ENCODE measurements around the gene MAP3K6. TPM values are rescaled to one million over a fixed set of nuclear protein-coding genes. Genes with fewer than 3 reads are reported as not detected.
A peak's percentile ranks its signal among the peaks of the same experiment; 100 is the strongest.

MAP3K6 gene
- total RNA-seq, 4 donors from 2014 or later, result 31.1 to 64.3 (median 54.3) TPM

GRCh38 chr1:27346991-27347624 lies 19.7 kb downstream of the MAP3K6 start:
- H3K36me3 ChIP-seq, result no peaks in the 10 kb centered on the region
- H3K27me3 ChIP-seq, result peaks cover 46% of the 10 kb centered on the region
- H3K4me1 ChIP-seq, result peaks cover 0 to 31% (median 20%) of the 10 kb centered on the region in 3 donors
- no peaks in the 10 kb centered on the region for H3K9me3 ChIP-seq
- H3K27ac ChIP-seq, result no peak overlapping the region
- no peak overlapping the region for H3K4me3 ChIP-seq
- 77% methylated on average over 3 of the region's 14 CpGs; no CpG with 5 or more reads in 1 of the 2 donors for WGBS, 2 donors (ENCODE audit: low coverage in 1 of 2)
- TF ChIP-seq EP300 (IDR thresholded peaks at IDR 0.05) (no peak), POLR2AphosphoS5 (IDR thresholded peaks at IDR 0.05) (no peak), POLR2A (IDR thresholded peaks at IDR 0.05) (no peak), CTCF (IDR thresholded peaks at IDR 0.05) (no peak)
- ATAC-seq, result no peak

GRCh38 chr1:27346357-27346756 lies 20.4 kb downstream of the MAP3K6 start:
- H3K9me3 ChIP-seq, result no peaks in the 10 kb centered on the region
- no peak overlapping the region for H3K27ac ChIP-seq
- H3K36me3 ChIP-seq, result no peaks in the 10 kb centered on the region
- no peak overlapping the region for H3K4me3 ChIP-seq
- H3K4me1 ChIP-seq, result peaks cover 0 to 25% (median 20%) of the 10 kb centered on the region in 3 donors
- 100% methylated on average over 1 to 5 of the region's 8 CpGs for WGBS, 2 donors (ENCODE audit: low coverage in 1 of 2)
- no peak for ATAC-seq
- peaks cover 46% of the 10 kb centered on the region for H3K27me3 ChIP-seq
- TF ChIP-seq EP300 (IDR thresholded peaks at IDR 0.05) (no peak), POLR2AphosphoS5 (IDR thresholded peaks at IDR 0.05) (no peak)

- H3K27ac ChIP-seq, result no peak overlapping the region
- TF ChIP-seq EP300 (IDR thresholded peaks at IDR 0.05) (no peak), CTCF (IDR thresholded peaks at IDR 0.05) (no peak), POLR2A (IDR thresholded peaks at IDR 0.05) (no peak), POLR2AphosphoS5 (IDR thresholded peaks at IDR 0.05) (no peak)
- H3K9me3 ChIP-seq, result no peaks in the 10 kb centered on the region
- WGBS, 2 donors (ENCODE audit: low coverage in 1 of 2), result 93% methylated on average over 3 of the region's 12 CpGs; no CpG with 5 or more reads in 1 of the 2 donors
- H3K27me3 ChIP-seq, result peaks cover 37% of the 10 kb centered on the region
- no peak overlapping the region for H3K4me3 ChIP-seq
- H3K4me1 ChIP-seq, result peaks cover 0 to 14% (median 10%) of the 10 kb centered on the region in 3 donors
- no peaks in the 10 kb centered on the region for H3K36me3 ChIP-seq
- ATAC-seq, result no peak
Measured at GRCh38 chr1:27345272-27345671, 21.5 kb downstream of the MAP3K6 start.

GRCh38 chr1:27343639-27344025 lies 23.1 kb downstream of the MAP3K6 start:
- peaks cover 0 to 2% of the 10 kb centered on the region in 2 donors for H3K36me3 ChIP-seq
- no peak overlapping the region for H3K27ac ChIP-seq
- TF ChIP-seq CTCF (IDR thresholded peaks at IDR 0.05), result no peak
- no peak for TF ChIP-seq POLR2AphosphoS5 (IDR thresholded peaks at IDR 0.05)
- TF ChIP-seq EP300 (IDR thresholded peaks at IDR 0.05), result no peak
- TF ChIP-seq POLR2A (IDR thresholded peaks at IDR 0.05), result no peak
- ATAC-seq, result no peak
- no peak overlapping the region for H3K4me3 ChIP-seq
- H3K9me3 ChIP-seq, result no peaks in the 10 kb centered on the region
- peaks cover 20% of the 10 kb centered on the region for H3K27me3 ChIP-seq
- H3K4me1 ChIP-seq, result no peaks in the 10 kb centered on the region
- WGBS, 2 donors (ENCODE audit: low coverage in 1 of 2), result 80 to 83% methylated on average over 5 of the region's 5 CpGs

GRCh38 chr1:27342778-27343638 lies 23.8 kb downstream of the MAP3K6 start:
- Histone ChIP-seq H3K4me1 (no peaks in the 10 kb centered on the region), H3K4me3 (peak overlapping the region in 1 of 2 donors; percentile 19), H3K27ac (no peak overlapping the region), H3K36me3 (peaks cover 0 to 8% of the 10 kb centered on the region in 2 donors), H3K27me3 (peaks cover 15% of the 10 kb centered on the region), H3K9me3 (no peaks in the 10 kb centered on the region)
- no peak for TF ChIP-seq POLR2AphosphoS5 (IDR thresholded peaks at IDR 0.05)
- TF ChIP-seq POLR2A (IDR thresholded peaks at IDR 0.05), result no peak
- TF ChIP-seq EP300 (IDR thresholded peaks at IDR 0.05), result no peak
- TF ChIP-seq CTCF (IDR thresholded peaks at IDR 0.05), result no peak
- 83 to 87% methylated on average over 1 to 2 of the region's 31 CpGs for WGBS, 2 donors (ENCODE audit: low coverage in 1 of 2)
- ATAC-seq, result no peak
